Stimulated activated CD4-positive, alpha-beta T cell treated with anti-CD3 and anti-CD28 coated beads, Interleukin-4, amount 100 ng/mL, for 48 hours (primary cell): Measurements from ENCODE around the gene USP15.
"Not testable (repeated sequence)": the region's sequence is repeated elsewhere in the genome, so short reads cannot be mapped to it uniquely, and the experiment has no call there.

Experiments used
- DNase-seq, 2 donors: peaks; one replicate each; pipeline ENCODE4 v3.0.0-alpha.2; 2020; ENCODE audit warnings: low read depth in 2 of 2

USP15 gene

GRCh38 chr12:62368430-62369223 lies 108.4 kb downstream of the USP15 start:
- DNase-seq, result not testable (repeated sequence)

DNA sequence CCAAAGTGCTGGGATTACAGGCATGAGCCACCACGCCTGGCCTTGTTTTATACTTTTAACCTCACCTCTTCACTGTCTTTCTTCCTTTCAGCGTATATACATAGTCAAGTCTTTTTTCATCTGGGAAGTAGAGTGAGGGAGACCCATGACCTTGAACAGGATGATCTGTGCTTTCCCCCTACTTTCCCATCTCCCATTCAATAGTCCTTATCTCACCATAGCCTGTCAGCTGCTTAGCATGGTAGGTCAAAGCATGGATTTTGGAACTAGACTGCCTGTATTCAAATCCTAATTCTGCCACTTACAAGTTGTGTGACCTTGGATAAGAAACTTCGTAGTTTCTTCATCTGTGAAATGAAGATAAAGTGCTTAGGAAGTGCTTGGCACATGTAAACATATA lies 110.0 kb downstream of the USP15 start:
- DNase-seq, result no peak

DNA sequence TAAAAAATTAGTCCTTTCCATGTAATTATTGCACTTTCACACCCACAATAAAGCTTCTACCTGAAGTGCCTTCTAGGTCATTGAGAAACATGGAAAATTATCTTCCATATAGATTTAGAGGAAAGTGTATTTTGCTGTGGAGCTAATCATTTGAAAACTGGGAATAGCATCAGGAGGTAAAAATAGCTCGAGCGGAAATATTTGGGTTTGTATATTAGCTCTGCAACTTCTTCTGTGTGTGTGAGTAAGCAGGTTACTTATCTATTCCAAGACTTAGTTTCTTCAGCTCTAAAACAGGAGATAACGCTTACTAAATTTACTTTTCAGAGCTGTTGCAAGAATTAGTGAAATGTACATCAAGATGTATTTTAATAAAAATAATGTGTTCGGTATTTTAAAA lies 111.5 kb downstream of the USP15 start:
- DNase-seq, result no peak

DNA sequence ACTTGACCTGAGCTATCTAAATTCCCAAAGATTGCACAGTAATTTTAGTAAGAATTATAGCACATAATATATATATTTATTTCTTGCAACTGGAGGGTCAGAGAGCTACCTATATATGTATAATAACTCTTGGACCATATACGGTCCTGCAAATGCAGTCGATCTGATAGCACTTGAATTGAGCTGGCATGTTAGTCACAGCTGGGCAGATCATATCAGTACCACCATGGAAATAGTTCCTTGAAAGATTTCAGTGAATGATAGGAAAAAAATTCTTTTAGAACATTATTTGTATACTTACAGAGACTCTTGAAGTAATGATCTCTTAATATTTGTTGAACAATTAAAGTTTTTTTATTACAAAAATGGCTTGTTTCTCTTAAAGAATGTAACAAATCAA lies 111.9 kb downstream of the USP15 start:
- no peak for DNase-seq

- no peak for DNase-seq
These were observed 112.6 kb downstream of the USP15 start for GRCh38 chr12:62372825-62373224.

- no peak for DNase-seq
These were observed 115.4 kb downstream of the USP15 start for GRCh38 chr12:62375603-62376002.

DNA sequence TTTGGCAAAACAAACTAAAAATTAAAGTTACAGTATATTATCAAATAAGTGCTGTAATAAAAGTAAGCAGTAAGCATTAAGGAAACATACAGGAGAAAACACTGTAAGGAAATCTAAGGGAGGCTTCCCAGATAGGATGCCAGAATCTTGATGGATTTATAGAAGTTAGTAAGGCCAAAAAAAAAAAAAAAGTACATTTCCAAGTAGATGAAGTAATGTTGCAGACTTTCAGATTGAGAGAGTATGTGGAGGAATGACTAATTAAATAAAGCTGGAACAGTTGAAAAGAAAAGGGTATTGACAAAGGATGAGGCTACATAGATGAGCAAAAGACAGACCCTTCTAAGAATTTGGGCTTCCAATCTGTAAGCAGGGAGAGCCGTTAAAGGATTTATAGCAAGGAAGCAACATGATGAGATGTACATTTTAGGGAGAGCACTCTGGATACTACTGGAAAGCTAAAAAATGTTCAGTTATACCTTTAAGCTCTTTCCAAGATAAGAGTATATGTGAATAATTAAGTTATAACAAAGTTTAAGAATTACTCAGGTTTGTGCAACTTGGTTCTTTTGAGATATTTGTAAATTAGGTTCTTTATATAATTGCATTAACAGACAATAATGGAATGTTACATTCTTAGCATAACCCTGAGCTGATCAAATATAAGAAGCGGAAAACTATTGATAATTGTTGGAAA lies 119.0 kb downstream of the USP15 start:
- no peak for DNase-seq

DNA sequence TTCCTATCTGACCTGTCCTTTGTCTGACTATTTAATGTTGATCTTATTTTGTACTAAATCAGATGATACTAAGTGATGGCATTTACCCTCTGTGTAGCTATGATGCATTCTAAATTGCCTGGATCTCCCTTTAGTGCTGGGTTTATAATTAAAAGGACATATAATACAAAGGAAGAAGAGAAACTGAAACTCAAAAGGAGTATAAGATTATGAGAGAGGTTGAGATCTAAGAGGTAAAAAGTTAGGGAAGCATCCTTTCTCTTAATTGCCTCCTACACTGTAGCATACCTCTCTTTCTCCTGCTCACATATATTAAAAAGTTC lies 119.5 kb downstream of the USP15 start:
- no peak for DNase-seq

DNA sequence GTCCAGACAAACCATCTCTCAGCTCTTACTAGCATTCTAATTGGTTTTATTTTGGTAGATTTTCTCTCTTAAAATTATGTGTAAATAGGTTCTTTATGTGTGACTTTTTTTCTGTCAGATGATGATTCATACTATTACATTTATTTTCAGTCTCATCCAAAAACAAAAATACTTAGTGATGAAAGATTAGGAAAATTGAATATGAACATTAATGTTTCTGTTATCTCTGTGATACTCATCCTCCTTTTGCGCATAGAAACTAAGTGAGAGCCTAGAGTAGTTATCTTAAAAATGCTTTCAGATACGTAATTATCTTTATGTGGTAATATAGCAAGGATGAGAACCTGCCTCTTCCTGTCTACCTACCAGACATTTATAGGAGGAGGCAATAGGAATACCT lies 122.3 kb downstream of the USP15 start:
- DNase-seq, result no peak

DNA sequence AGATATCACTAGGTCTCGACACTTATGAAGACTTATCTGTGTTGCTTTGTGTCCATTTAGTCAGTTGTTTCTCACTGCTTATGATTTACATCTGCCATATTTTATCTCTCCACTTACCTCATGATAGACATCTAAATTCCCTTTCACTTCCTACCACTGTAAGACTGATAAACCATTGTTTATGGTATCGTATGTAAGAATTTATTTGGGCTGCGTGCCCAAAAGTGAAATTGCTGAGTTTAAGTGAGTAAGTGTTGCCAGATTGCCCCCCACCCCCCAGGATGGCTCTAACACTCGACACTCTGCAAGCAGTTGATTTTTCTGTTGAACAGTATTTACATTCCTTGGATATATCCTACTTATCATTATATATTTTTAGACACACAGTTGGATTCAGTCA lies 136.5 kb downstream of the USP15 start:
- DNase-seq, result no peak

DNA sequence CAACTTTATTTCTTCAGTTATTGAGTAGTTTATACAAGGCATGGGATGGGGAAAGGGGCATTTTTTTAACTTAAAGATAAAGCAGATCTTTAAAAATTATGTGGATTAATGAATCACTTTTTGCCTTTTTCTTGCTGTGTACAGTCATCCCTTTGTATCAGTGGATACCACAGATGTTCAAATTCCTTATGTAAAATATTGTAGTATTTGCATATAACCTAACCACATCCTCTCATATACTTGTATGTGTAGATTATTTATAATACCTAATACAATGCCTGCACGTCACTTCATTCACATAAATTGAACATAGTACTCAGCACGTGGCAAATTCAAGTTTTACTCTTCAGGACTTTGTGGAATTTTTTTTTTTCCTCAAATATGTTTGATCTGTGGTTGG lies 139.9 kb downstream of the USP15 start:
- DNase-seq, result no peak

DNA sequence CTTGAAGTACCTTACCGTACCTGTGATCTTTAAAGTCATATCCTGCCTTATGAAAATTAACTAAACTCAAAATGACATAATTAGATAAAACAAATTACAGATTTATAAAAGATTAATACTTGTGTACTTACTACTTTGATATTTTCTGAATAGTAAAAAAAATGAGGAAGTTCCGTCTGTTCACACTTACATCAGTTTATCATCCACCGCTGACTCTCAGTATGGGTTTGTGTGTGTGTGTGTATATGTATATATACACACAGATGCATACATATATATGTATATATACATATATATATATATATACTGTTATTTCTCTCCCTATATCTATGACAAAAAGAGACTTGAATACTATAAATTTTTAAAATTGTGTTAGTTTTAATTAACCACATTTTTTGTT lies 141.4 kb downstream of the USP15 start:
- DNase-seq, result no peak

DNA sequence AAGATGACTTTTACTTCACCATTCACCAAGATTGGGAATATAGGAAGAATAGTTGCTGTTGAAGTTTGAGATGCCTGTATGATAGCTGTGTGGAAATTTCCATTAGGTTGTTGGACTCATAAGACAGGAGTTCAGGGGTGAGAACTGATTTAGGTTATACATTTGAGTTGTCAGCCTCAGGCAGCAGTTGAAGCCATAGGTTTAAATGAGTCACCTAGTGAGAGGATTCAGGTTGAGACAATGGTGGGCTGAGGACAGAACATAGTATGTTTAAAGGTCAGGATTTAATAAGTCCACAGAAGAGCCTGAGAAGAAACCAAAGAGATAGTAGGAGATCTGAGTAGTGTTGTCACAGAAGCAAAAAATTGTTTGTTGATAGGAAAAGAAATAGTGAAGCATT lies 142.8 kb downstream of the USP15 start:
- DNase-seq, result no peak

- no peak for DNase-seq
These were observed 147.4 kb downstream of the USP15 start for GRCh38 chr12:62407587-62407986.

DNA sequence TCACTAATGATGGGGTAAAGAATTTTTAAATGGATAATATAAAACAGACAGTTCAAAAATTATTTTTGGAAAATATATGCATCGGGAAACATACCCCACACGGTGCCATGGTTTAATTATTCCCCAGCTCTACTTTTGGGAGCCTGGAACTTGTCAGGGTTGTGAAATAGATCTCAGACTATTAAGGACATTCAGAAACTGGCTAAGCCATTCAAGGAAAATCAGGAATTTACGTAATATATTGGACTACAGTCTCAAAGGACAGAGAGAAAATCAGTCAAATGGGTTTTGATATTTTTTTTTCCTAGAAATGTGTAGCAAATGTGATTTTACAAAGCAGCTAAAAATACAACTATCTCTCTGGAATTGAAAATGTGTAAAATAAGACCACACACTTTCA lies 148.9 kb downstream of the USP15 start:
- no peak for DNase-seq

DNA sequence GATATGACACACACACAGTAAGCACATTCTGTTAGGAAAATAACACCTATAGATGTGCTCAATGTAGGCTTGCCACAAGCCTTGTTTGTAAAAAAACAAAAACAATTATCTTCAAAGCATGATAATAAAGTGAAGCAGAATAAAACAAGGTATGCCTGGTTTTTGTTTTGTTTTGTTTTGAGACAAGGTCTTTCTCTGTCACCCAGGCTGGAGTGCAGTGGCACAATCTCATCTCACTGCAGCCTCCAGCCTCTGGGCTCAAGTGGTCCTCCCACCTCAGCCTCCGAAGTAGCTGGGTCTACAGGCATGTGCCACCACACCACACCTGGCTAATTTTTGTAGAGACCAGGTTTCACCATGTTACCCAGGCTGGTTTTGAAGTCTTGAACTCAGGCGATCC lies 154.0 kb downstream of the USP15 start:
- DNase-seq, result no peak

- DNase-seq, result no peak
These were observed 165.9 kb downstream of the USP15 start for GRCh38 chr12:62426089-62426488.

GRCh38 chr12:62429457-62429856 lies 169.3 kb downstream of the USP15 start:
- no peak for DNase-seq

DNA sequence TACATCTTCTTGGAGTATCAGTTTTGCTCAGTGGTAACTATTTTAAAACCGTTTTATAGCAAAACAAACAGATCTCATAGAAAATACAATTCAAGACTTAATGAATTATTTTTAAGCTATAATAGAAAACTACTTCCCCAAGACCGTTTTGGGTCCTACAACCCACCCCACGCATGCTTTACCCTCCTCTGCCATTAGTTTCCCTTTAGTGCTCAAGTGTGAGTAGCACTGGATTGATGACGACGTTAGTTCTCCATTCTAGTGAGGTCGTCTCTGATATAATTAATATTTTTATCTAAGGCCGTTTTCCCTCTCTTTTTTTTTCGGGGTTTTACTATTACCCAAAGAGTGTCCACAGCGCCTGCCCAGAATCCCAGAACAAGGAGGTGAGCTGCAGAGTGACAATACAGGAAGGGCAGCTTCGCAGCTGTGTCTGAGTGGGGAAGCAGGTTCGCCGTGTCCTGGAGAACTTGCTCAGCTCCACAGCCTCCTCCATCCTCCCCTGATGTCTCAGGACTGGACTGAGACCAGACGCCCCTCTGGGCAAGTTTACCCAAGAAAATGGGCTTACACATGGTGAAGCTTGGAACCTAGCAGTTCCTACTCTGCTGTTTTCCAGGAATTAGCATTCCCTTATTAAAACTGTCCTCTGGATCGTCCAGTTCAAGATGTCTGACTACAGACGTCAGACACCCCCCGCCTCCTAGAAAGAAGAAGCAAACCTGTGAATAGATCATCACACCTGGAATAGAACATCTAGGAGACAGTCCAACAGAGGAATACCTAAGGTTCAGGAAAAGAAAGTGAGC lies 174.5 kb downstream of the USP15 start:
- no peak for DNase-seq

- peak; percentile 17 to 22 for DNase-seq
These were observed 175.3 kb downstream of the USP15 start for GRCh38 chr12:62435303-62436163.

DNA sequence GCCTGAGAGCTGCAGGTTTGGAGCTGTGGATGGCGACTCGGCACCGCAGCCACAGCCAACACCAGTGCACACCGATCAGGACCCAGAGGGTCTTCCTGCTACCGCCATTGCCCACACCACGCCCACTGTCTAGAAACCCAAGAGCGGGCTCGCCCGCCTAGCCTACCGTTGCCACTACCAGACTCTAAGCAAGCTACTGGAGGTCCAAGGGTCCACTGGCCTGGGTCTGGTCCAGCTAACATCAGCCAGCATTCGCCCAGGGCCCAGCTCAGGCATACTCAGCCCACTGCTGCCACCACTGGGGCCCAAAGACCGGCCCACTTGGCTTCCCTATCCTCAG lies 175.9 kb downstream of the USP15 start:
- DNase-seq, result no peak

GRCh38 chr12:62438098-62438692 lies 178.0 kb downstream of the USP15 start:
- DNase-seq, result peak; percentile 37 to 42
